Measurements from ENCODE around the gene NHS. TPM values are rescaled to one million over a fixed set of nuclear protein-coding genes. Genes with fewer than 3 reads are reported as not detected.

The NHS gene
- total RNA-seq, 1 experiment from 2014 or later: 5.7 TPM

DNA sequence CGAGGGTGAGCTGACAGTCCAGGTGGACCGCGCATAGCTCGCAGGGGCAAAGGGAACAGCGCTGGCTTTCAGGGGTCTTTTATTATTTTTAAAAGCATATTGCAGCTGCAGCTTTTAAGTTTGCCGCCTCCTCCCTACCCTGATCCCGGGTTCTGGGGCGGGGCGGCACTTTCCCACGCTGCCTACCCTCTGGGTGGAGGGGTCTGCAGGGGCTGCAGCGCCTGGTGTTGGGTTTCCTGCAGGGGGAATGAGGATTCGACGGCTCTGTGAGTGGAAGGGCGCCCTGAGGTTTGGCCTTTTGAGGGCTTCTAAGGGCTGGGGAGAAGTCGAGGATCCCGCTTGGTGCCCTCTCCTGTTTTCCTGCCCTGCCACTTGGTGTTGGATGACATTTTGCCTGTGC is 281.6 kb downstream of the NHS start:
- RAD21 ChIA-PET (ENCODE audit: low non-redundant PET in 1 of 2, low total read pairs in 2 of 2, uncharacterized antibody in 2 of 2, unreplicated experiment in 2 of 2): no interaction called here
- Histone ChIP-seq H4K20me1 (ENCODE audit: insufficient read depth) (no peaks in the 10 kb centered on the region), H3K79me2 (ENCODE audit: insufficient read depth, low read length) (no peaks in the 10 kb centered on the region), H3K9me2 (ENCODE audit: insufficient read depth) (no peaks in the 10 kb centered on the region), H3K4me1 (ENCODE audit: control insufficient read depth in 1 of 2, insufficient read depth in 2 of 2, low read length in 2 of 2) (no peaks in the 10 kb centered on the region), H3K9ac (ENCODE audit: low read length) (no peak overlapping the region), H3K27ac (ENCODE audit: low read depth, low read length) (no peak overlapping the region), H3K36me3 (ENCODE audit: control insufficient read depth in 1 of 2, insufficient read depth in 2 of 2, low read length in 2 of 2) (no peaks in the 10 kb centered on the region), H3K4me2 (ENCODE audit: low read length) (no peak overlapping the region), H2AFZ (ENCODE audit: low read depth, low read length, poor library complexity, severe bottlenecking) (no peak overlapping the region), H3K9me3 (ENCODE audit: control insufficient read depth in 1 of 2, insufficient read depth in 1 of 2, low read depth in 1 of 2, low read length in 2 of 2) (no peaks in the 10 kb centered on the region), H3K4me3 (replicated peaks in 1 of 2; ENCODE audit: low read depth in 1 of 2, low read length in 2 of 2) (no peak overlapping the region), H3K27me3 (ENCODE audit: insufficient read depth, low read length) (no peaks in the 10 kb centered on the region)
- CTCF ChIA-PET: no interaction called here
- ATAC-seq: no peak
- intact Hi-C loops (cut with micrococcal nuclease): no loop called here
- POLR2A ChIA-PET: no interaction called here
- TF ChIP-seq, protein P1, sequence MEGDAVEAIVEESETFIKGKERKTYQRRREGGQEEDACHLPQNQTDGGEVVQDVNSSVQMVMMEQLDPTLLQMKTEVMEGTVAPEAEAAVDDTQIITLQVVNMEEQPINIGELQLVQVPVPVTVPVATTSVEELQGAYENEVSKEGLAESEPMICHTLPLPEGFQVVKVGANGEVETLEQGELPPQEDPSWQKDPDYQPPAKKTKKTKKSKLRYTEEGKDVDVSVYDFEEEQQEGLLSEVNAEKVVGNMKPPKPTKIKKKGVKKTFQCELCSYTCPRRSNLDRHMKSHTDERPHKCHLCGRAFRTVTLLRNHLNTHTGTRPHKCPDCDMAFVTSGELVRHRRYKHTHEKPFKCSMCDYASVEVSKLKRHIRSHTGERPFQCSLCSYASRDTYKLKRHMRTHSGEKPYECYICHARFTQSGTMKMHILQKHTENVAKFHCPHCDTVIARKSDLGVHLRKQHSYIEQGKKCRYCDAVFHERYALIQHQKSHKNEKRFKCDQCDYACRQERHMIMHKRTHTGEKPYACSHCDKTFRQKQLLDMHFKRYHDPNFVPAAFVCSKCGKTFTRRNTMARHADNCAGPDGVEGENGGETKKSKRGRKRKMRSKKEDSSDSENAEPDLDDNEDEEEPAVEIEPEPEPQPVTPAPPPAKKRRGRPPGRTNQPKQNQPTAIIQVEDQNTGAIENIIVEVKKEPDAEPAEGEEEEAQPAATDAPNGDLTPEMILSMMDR (IDR thresholded peaks at IDR 0.05 in 2 of 3, conservative IDR thresholded peaks at IDR 0.05 in 1 of 3; ENCODE audit: borderline replicate concordance in 1 of 3, insufficient read depth in 1 of 3, low read depth in 2 of 3, low read length in 2 of 3): no peak
- TF ChIP-seq CBX3 (IDR thresholded peaks at IDR 0.05; ENCODE audit: low read depth) (no peak), ELF1 (IDR thresholded peaks at IDR 0.05; ENCODE audit: borderline replicate concordance, low read depth) (no peak), EZH2phosphoT487 (IDR thresholded peaks at IDR 0.05; ENCODE audit: borderline replicate concordance) (no peak), JUND (IDR thresholded peaks at IDR 0.05) (no peak), ZFX (IDR thresholded peaks at IDR 0.05) (no peak), CEBPB (IDR thresholded peaks at IDR 0.05; ENCODE audit: low read depth) (no peak), YY1 (IDR thresholded peaks at IDR 0.05; ENCODE audit: extremely low read depth, insufficient replicate concordance, low read depth, low read length) (no peak), ATF3 (IDR thresholded peaks at IDR 0.05) (no peak), TCF7L2 (IDR thresholded peaks at IDR 0.05; ENCODE audit: borderline replicate concordance, extremely low read depth, insufficient read depth, insufficient read length) (no peak), POLR2AphosphoS5 (IDR thresholded peaks at IDR 0.05; ENCODE audit: low read depth, low read length) (no peak), RAD21 (IDR thresholded peaks at IDR 0.05; ENCODE audit: low read depth) (no peak), FOSL1 (IDR thresholded peaks at IDR 0.05; ENCODE audit: low read depth) (no peak), EGR1 (IDR thresholded peaks at IDR 0.05; ENCODE audit: low read depth) (no peak)
- TF ChIP-seq, protein P2, sequence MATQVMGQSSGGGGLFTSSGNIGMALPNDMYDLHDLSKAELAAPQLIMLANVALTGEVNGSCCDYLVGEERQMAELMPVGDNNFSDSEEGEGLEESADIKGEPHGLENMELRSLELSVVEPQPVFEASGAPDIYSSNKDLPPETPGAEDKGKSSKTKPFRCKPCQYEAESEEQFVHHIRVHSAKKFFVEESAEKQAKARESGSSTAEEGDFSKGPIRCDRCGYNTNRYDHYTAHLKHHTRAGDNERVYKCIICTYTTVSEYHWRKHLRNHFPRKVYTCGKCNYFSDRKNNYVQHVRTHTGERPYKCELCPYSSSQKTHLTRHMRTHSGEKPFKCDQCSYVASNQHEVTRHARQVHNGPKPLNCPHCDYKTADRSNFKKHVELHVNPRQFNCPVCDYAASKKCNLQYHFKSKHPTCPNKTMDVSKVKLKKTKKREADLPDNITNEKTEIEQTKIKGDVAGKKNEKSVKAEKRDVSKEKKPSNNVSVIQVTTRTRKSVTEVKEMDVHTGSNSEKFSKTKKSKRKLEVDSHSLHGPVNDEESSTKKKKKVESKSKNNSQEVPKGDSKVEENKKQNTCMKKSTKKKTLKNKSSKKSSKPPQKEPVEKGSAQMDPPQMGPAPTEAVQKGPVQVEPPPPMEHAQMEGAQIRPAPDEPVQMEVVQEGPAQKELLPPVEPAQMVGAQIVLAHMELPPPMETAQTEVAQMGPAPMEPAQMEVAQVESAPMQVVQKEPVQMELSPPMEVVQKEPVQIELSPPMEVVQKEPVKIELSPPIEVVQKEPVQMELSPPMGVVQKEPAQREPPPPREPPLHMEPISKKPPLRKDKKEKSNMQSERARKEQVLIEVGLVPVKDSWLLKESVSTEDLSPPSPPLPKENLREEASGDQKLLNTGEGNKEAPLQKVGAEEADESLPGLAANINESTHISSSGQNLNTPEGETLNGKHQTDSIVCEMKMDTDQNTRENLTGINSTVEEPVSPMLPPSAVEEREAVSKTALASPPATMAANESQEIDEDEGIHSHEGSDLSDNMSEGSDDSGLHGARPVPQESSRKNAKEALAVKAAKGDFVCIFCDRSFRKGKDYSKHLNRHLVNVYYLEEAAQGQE (IDR thresholded peaks at IDR 0.05; ENCODE audit: low read depth): no peak
- no TSS peak for BruUV-seq (replicated peaks)
- no peak for DNase-seq (ENCODE audit: low read depth, low spot score)
